MCF 10A (cell line): Measurements from ENCODE around the gene RAB1A. TPM values are rescaled to one million over a fixed set of nuclear protein-coding genes. Genes with fewer than 3 reads are reported as not detected.
"Not testable (repeated sequence)": the region's sequence is repeated elsewhere in the genome, so short reads cannot be mapped to it uniquely, and the experiment has no call there.

Experiments used
- Bru-seq: library from RNA; stranded (reverse); fragments of 400-500 nt; gene quantifications from one replicate; lab custom pipeline; 2021; lab: Mats Ljungman, UMichigan
- BruChase-seq, 2 experiments: library from RNA; stranded (reverse); fragments of 400-500 nt; gene quantifications; one replicate each; lab custom pipeline; 2021; lab: Mats Ljungman, UMichigan
- BruUV-seq: library from RNA; stranded (reverse); fragments of 400-500 nt; replicated peaks from 2 replicates; lab custom pipeline; 2021; lab: Mats Ljungman, UMichigan
- CTCF ChIA-PET: fragments of 300-600 bp; sonication (Branson Sonifier 250); formaldehyde crosslinking; extraction: SDS; loops from one replicate; lab custom pipeline; 2021; ENCODE audit warnings: antibody characterized with exemption, inconsistent platforms; lab: Yijun Ruan, JAX
- POLR2A ChIA-PET: fragments of 300-600, 350-650 bp; sonication (Branson Sonifier 250); formaldehyde crosslinking; extraction: SDS; loops from one replicate; lab custom pipeline; 2020; ENCODE audit warnings: antibody characterized with exemption, inconsistent platforms; lab: Yijun Ruan, JAX
- DNase-seq: peaks from one replicate; pipeline ENCODE4 v3.0.0-alpha.2; 2018; ENCODE audit not compliant: unreplicated experiment
- H3K27ac Mint-ChIP-seq: one replicate; pipeline ENCODE4 v1.8.0; 2022; ENCODE audit warnings: mild to moderate bottlenecking, low read depth, mixed read lengths; ENCODE audit not compliant: unreplicated experiment
- H3K27me3 Mint-ChIP-seq: one replicate; pipeline ENCODE4 v1.8.0; 2022; ENCODE audit warnings: mixed read lengths; ENCODE audit not compliant: insufficient read depth, unreplicated experiment
- H3K36me3 Mint-ChIP-seq: one replicate; pipeline ENCODE4 v1.8.0; 2022; ENCODE audit warnings: mild to moderate bottlenecking, moderate library complexity, mixed read lengths; ENCODE audit not compliant: insufficient read depth, unreplicated experiment
- H3K4me1 Mint-ChIP-seq: one replicate; pipeline ENCODE4 v1.8.0; 2022; ENCODE audit warnings: mixed read lengths; ENCODE audit not compliant: insufficient read depth, unreplicated experiment
- H3K4me3 Mint-ChIP-seq: one replicate; pipeline ENCODE4 v1.8.0; 2022; ENCODE audit warnings: mild to moderate bottlenecking, moderate library complexity, mixed read lengths; ENCODE audit not compliant: unreplicated experiment
- H3K9me3 Mint-ChIP-seq: one replicate; pipeline ENCODE4 v1.8.0; 2022; ENCODE audit warnings: mixed read lengths; ENCODE audit not compliant: unreplicated experiment
- intact Hi-C: fragments of 100-400 bp; cut with micrococcal nuclease; formaldehyde crosslinking; loops from 2 replicates; pipeline ENCODE4 v1.14.1; 2022
- long read RNA-seq: library from polyadenylated mRNA; stranded (forward); transcript quantifications from one replicate; pipeline ENCODE4 v2.0.0, GENCODE V29; 2022
- total RNA-seq: library from RNA; stranded (reverse); gene quantifications from 2 replicates; pipeline ENCODE4 v1.2.3, GENCODE V29; 2022
- TF ChIP-seq, protein P1 (sequence below): fragments of 200-600 bp; IDR thresholded peaks from one replicate; pipeline ENCODE4 v1.8.0; 2022; ENCODE audit warnings: antibody characterized with exemption, mild to moderate bottlenecking; ENCODE audit not compliant: unreplicated experiment

The RAB1A gene
- total RNA-seq (128 and 131 TPM in 2 replicates), Bru-seq, nascent RNA (percentile 96 among the genes with signal in this experiment), BruChase-seq, experiment 1, labeled RNA remaining after a 6-hour chase (percentile 97 among the genes with signal in this experiment), BruChase-seq, experiment 2, labeled RNA remaining after a 2-hour chase (percentile 98 among the genes with signal in this experiment)
- long read RNA-seq, transcript RAB1A-203 (6 exons, 2,447 nt), result major isoform, 335 of 362 reads
- long read RNA-seq, partial matches to known transcripts, result 5 of 362 reads
- long read RNA-seq, other reads (novel, unspliced or antisense), result 19 of 362 reads

DNA sequence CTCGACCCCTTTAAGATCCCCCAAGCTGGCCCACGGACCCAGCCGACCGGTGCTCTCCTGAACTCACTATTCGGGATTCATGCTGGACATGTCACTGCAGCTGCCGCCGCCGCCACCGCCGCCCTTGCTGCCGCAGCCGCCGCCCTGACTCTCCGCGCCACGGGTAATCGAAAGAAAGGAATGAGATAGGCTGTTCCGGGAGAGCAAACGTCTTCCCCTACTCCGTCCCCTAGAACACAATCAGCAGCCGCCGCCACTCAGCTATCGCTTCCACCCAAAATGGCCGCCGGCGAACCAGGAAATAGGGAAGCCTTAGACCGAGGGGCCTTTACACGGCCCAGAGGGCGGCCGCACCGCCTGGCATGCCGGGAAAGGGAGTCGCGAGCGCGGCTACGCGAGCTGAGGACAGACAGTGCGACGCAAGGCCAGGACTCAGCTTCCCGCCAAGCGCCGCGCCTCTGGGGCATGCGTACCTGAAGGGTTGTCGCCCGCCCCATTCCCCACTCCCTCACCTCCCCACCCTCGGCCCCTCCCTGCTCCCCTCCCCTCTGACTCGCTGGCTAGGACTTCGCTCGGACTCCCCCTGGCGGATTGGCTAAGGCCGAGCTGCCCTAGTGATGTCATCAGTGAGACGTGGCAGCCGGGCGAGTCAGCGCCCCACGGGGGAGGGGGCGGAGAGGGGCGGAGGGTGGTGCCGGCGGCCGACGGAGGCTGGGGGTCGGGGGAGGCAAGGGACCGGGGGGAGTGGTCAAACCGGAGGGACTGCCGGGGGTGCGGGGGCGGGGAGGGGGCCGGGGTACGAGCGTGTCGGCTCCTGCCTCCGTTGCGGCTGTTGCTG lies at the start of gene RAB1A:
Gene RAB1A, minus strand, starts transcription at position 281 of the 838 bp plus-strand sequence. Its CDS starts 191 bp downstream, at position 90.
- TF ChIP-seq, protein P1, sequence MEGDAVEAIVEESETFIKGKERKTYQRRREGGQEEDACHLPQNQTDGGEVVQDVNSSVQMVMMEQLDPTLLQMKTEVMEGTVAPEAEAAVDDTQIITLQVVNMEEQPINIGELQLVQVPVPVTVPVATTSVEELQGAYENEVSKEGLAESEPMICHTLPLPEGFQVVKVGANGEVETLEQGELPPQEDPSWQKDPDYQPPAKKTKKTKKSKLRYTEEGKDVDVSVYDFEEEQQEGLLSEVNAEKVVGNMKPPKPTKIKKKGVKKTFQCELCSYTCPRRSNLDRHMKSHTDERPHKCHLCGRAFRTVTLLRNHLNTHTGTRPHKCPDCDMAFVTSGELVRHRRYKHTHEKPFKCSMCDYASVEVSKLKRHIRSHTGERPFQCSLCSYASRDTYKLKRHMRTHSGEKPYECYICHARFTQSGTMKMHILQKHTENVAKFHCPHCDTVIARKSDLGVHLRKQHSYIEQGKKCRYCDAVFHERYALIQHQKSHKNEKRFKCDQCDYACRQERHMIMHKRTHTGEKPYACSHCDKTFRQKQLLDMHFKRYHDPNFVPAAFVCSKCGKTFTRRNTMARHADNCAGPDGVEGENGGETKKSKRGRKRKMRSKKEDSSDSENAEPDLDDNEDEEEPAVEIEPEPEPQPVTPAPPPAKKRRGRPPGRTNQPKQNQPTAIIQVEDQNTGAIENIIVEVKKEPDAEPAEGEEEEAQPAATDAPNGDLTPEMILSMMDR, result peak; percentile 31
- Mint-ChIP-seq H3K4me1 (peaks cover 10% of the 10 kb centered on the region), H3K9me3 (no peaks in the 10 kb centered on the region), H3K27me3 (no peaks in the 10 kb centered on the region), H3K36me3 (peaks cover 22% of the 10 kb centered on the region), H3K27ac (peak within 1 kb of the TSS; percentile 97), H3K4me3 (peak within 1 kb of the TSS; percentile 84)
- ChIA-PET POLR2A (interaction anchor here (0.6 to 3.7 kb wide), 36 partner anchors 8 to 1085 kb away, joined by 3 to 57 read pairs (median 4); partner anchors contain the start of genes ACTR2, CEP68 and SERTAD2), CTCF (interaction anchor here (0.5 to 1.5 kb wide), 6 partner anchors 11 to 99 kb away, joined by 3 to 5 read pairs (median 4); no protein-coding TSS in a partner anchor)
- no TSS peak for BruUV-seq
- DNase-seq, result peak; percentile 99
- intact Hi-C loops, result loop anchor here (2.0 to 10.0 kb wide), 2 partner anchors 65 to 97 kb away; partner anchors contain the start of gene ACTR2

DNA sequence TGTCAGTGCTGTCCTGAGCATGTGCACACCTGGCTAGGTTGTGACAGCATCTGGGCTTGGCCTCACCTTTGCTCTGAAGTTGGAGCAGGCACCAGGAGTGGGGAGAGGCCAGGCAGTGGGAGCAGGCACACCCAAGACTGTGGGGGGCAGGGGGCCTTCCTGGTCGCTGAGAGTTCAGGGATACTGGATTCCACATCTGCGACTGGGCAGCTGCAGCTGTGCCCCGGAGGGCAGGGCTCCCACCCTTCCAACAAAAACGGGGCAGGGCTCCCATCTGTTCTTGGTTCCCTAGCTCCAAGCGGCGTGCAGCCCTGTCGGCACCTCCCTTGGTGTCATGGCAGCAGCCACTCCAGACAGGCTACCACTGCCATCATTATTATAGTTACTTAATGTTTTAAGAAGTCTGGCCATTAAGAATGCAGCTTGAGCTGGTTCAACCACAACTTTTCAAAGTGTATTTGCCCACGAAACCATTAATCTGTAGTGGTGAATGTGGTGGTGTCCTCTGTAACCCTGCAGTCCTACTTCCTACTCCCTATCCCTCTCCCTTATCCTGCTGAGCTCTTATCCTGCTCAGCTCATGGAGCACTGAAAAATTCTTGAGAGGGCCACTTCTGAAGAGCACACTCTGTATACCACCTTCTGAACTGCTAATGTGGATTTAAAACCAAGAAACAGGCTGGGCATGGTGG lies 48.0 kb upstream of the RAB1A start:
- no TSS peak for BruUV-seq
- POLR2A ChIA-PET, result interaction anchor here (0.7 to 0.8 kb wide), 2 partner anchors 8 to 48 kb away, joined by 3 read pairs; partner anchors contain the start of gene RAB1A
- H3K27ac Mint-ChIP-seq, result no peak overlapping the region
- intact Hi-C loops, result no loop called here
- no peak overlapping the region for H3K4me3 Mint-ChIP-seq
- H3K9me3 Mint-ChIP-seq, result no peaks in the 10 kb centered on the region
- peaks cover 7% of the 10 kb centered on the region for H3K36me3 Mint-ChIP-seq
- no peaks in the 10 kb centered on the region for H3K27me3 Mint-ChIP-seq
- no peak for DNase-seq
- CTCF ChIA-PET, result interaction anchor here (0.6 to 3.7 kb wide), 3 partner anchors 8 to 465 kb away, joined by 4 to 18 read pairs (median 5); no protein-coding TSS in a partner anchor
- no peaks in the 10 kb centered on the region for H3K4me1 Mint-ChIP-seq
- TF ChIP-seq, protein P1, result no peak

DNA sequence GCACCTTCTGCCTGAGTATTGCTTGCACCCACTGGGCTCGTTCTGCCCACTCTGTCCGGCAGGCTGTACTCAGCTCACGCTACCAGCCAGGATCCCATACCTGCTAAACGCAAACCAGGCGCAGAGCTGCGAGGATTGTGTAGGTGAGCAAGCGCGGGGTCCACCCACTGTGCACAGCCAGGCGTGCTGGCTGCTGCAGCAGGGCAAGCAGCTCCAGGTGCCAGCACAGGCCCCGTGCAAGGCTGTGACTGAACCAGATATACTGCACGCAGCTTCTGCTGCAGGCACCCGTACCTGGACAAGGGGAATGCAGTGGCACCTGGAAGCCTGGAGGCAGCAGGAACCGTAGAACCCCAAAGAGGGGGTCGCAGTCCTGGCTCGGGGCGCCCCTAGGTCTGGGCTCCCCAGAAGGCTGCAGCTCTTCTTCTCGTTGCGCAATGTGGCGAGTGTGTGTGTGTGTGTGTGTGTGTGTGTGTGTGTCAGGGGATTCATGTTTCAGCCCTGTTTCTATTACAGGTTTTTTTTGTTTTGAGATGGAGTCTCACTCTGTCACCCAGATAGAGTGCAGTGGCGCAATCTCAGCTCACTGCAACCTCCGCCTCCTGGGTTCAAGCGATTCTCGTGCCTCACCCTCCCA lies 46.1 kb upstream of the RAB1A start:
- TF ChIP-seq, protein P1, result no peak
- no peaks in the 10 kb centered on the region for H3K9me3 Mint-ChIP-seq
- POLR2A ChIA-PET, result no interaction called here
- H3K36me3 Mint-ChIP-seq, result peaks cover 7% of the 10 kb centered on the region
- BruUV-seq, result no TSS peak
- intact Hi-C loops, result no loop called here
- H3K27ac Mint-ChIP-seq, result no peak overlapping the region
- no peaks in the 10 kb centered on the region for H3K4me1 Mint-ChIP-seq
- H3K27me3 Mint-ChIP-seq, result no peaks in the 10 kb centered on the region
- no peak overlapping the region for H3K4me3 Mint-ChIP-seq
- DNase-seq, result no peak
- CTCF ChIA-PET, result interaction anchor here (1.5 to 3.7 kb wide), 2 partner anchors 11 kb away, joined by 6 to 18 read pairs; no protein-coding TSS in a partner anchor

DNA sequence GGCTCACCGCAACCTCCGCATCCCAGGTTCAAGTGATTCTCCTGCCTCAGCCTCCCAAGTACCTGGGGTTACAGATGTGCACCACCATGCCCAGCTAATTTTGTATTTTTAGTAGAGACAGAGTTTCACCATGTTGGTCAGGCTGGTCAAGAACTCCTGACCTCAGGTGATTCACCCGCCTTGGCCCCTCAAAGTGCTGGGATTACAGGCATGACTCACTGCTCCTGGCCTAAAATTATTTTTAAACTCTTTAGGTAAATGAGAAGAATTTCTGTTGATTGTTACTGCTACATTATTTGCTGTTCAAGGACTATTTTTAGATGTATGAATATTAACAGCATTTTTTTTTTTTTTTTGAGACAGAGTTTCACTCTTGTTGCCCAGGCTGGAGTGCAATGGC lies 44.1 kb upstream of the RAB1A start:
- H3K36me3 Mint-ChIP-seq, H3K9me3 Mint-ChIP-seq, POLR2A ChIA-PET, H3K4me1 Mint-ChIP-seq, H3K27me3 Mint-ChIP-seq, intact Hi-C loops, BruUV-seq, H3K27ac Mint-ChIP-seq, H3K4me3 Mint-ChIP-seq: not testable (repeated sequence)
- CTCF ChIA-PET, result interaction anchor here (0.9 kb wide), 1 partner anchor 269 kb away, joined by 5 read pairs; no protein-coding TSS in a partner anchor
- DNase-seq, result peak; percentile 62
